HG03095 (cell line): ENCODE results near the gene TGFBR3L.
A peak's percentile ranks its signal among the peaks of the same experiment; 100 is the strongest.
"Not testable (repeated sequence)": the region's sequence is repeated elsewhere in the genome, so short reads cannot be mapped to it uniquely, and the experiment has no call there.

Source experiments
- ATAC-seq: cut with Tn5 transposase; IDR thresholded peaks from one replicate; pipeline ENCODE4 v1.9.1; 2021; ENCODE audit warnings: moderate library complexity; ENCODE audit not compliant: unreplicated experiment

The TGFBR3L gene

DNA sequence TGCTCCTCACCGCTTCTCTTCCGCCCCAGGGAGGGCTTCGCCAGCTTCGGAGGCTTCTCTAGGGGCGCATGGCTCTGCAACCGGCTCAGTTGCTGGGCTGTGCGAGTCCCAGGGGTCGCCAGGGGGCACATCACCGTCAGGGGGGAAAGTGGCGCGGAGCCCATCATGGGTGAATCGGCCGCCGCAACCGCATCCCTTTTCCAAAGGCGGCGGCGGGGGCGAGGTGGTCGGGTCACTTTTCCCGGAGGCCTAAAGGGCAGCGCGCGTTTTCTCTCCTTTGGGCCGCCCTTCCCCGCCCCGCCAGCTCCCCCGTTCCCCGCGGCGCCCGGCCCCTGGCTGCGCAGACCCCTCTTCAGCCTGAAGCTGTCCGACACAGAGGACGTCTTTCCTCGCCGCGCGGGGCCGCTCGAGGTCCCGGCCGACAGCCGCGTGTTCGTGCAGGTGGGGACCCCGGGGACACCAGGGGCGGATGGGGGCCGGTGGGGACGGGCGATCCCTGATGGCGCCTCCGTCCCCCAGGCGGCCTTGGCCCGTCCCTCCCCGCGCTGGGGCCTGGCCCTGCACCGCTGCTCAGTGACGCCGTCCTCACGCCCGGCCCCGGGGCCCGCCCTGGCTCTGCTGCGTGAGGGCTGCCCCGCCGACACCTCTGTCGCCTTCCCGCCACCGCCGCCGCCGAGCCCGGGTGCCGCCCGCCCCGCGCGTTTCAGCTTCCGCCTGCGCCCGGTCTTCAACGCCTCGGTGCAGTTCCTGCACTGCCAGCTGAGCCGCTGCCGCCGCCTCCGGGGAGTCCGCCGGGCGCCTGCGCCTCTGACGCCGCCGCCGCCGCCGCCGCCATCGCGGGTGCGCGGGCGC lies 1.7 kb downstream of the TGFBR3L start:
- no peak for ATAC-seq

DNA sequence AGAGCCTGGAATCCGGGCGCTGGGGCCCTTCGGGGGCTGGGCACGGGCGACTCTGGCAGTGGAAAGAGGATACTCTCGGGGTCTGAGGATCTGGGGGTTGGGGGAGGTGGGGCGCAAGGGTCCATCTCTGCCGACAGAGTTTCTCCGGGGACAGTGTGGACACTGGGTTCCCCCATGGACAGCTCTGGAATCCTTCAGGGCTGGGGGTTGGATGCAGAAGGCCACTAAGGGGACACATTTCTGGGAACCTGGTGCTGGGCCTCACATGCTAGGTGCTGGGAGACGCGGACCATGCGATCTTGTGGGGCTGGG lies 2.3 kb downstream of the TGFBR3L start:
- no peak for ATAC-seq

DNA sequence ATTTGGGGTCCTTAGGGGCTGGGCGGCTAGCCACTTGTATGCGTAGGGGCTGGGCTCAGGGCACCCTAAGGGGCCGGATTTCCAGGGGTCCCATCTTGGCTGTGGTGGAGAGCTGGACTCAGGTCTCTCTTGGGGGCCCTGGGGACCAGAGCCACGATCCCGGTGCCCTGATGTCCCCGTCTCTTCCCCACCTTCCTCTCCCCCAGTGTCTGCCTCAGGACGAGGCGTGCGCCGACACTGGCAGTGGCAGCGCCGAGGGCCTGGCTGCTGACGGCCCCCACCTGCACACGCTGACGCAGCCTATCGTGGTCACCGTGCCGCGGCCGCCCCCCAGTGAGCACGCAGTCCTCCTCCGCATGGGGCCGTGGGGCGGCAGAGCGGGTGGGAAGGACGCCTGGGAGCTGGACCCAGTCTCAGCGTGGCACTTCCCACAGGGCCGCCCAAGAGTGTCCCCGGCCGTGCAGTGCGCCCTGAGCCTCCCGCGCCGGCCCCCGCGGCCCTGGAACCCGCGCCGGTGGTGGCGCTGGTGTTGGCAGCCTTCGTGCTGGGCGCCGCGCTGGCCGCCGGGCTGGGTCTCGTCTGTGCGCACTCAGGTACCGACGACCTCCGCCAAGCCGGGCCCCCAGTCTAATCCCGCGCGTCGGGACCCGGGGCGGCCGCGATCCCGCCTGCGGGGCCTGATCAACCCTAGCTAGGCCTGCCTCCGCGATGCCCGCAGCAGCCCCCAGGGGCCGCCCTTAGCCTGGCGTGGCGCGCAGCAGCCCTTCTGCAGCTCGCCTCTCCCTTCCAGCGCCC lies 2.8 kb downstream of the TGFBR3L start:
- ATAC-seq, result no peak

DNA sequence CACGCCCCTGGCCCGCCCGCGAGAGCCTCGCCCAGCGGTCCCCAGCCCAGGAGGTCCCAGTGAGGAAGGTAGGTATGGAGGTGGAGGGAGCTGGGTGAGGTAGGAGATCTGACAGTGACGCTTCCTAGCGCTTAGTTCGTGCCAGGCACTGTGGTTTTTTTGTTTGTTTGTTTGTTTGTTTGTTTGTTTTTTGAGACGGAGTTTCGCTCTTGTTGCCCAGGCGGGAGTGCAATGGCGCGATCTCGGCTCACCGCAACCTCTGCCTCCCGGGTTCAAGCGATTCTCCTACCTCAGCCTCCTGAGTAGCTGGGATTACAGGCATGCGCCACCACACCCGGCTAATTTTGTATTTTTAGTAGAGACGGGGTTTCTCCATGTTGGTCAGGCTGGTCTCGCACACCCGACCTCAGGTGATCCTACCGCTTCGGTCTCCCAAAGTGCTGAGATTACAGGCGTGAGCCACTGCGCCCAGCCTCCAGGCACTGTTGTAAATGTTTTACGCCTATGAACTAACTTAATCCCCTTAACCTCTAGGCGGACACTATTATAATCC lies 3.5 kb downstream of the TGFBR3L start:
- not testable (repeated sequence) for ATAC-seq

DNA sequence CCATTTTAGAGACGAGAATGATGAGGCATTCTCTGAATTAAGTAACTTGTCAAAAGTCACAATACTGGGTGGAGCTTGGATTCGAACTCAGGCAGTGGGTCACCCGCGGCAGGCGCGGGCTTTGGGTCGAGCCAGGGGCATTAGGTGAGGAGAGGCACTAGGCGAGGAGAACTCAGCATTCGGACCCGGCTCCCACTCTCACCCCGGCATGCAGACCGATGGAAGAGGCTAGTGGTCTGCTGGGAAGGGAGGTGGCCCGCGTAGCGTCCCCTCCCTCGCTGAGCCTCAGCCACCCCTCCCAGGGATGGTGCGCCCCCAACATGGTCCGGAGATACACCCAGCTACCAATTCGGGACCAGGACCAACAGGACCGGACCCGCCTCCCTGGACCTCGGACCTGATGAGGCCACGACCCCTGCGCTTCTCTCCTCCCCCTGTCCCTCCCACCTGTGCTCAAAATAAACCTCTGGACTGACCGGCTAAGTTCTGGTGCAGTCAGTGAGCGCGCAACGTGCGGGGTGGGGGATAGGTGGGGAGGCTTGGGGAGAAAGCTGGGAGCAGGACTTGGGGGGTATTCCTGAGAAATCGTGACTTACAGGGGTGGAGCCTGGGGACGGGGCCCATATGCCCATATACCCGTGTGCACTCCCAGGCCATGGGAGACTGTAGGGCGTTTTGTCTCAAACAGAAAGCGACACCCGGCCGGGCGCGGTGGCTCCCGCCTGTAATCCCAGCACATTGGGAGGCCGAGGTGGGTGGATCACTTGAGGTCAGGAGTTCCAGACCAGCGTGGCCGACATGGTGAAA lies 4.2 kb downstream of the TGFBR3L start:
- ATAC-seq, result no peak

DNA sequence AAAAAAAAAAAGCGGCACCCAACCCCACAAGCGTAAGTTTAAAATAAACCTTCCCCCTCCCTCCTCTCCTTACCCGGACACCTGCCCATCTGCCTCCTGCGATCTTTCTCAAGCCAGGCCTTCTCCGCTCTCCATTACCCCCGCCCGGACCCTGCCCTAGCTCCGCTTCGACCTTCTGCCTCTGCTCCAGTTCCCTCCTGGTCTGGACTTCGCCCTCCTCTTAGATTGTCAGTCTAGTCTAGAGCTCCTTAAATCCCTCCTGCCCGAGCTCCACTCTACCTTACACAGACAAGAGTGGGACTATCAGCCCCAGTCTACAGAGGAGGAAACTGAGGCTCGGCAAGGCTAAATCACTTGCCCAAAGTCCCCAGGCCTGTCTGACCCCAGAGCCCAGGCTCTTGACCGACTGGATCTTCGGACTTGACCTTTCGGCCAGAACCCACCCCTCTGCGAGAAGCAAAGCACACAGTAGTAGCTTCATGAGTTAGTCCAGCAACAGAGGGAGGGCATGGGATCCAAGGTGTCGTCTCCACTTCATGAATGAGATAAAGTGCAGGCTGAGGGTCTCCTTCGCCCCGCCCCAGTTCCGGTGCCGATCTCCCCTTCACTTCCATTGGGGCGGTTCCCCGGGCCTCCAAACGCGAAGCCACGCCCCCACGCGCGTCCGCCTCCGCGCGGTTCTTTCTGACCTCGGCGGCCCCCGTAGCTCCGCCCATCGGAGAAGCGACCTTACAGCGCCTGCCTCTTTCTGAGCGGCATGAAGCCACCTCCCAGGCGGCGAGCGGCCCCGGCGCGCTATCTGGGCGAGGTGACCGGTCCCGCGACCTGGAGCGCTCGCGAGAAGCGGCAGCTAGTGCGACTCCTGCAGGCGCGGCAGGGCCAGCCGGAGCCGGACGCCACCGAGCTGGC lies 5.2 kb downstream of the TGFBR3L start, which contains the start of gene SNAPC2:
TSS of gene SNAPC2 (plus strand) at position 729 of the 909 bp plus-strand sequence. CDS start at position 758, 29 bp downstream.
- peak; percentile 32 for ATAC-seq

DNA sequence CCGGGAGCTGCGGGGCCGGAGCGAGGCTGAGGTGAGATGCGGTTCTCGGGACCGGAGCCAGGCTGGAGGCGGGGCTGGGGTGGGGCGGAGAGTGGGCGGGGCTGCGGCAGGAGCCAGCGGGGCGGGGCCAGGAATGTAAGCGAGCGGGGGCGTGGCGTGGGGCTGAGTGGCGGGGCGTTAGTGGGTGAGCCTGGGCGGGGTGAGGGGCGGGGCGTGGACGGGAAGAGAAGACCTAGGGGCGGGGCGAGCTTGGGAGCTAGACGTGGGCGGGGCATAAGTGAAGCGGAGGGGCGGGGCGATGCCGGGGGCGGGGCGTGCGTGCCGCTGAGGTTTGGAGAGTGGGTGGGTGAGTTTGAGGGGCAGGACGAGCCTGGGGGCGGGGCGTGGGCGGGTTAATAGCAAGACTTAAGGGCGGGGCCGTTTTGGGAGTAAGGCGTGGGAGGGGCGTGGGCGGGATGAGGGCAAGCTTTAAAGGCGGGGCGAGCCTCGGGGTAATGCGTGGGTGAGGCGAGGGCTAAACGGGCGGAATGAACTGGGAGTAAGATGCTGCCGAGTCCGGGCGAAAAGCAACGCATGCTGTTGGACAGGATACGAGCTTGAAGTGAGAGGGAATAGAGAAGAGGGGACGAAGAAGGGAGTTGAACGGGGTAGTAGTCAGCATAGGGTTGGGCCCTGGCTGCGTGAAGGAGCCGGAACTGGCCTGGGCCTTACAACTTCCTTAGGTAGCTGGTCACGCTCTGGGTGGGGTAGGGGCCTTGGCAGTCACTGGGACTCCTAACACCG lies 6.1 kb downstream of the TGFBR3L start:
- peak; percentile 30 for ATAC-seq

- no peak for ATAC-seq
These were observed 6.8 kb downstream of the TGFBR3L start for GRCh38 chr19:7921302-7921966.

DNA sequence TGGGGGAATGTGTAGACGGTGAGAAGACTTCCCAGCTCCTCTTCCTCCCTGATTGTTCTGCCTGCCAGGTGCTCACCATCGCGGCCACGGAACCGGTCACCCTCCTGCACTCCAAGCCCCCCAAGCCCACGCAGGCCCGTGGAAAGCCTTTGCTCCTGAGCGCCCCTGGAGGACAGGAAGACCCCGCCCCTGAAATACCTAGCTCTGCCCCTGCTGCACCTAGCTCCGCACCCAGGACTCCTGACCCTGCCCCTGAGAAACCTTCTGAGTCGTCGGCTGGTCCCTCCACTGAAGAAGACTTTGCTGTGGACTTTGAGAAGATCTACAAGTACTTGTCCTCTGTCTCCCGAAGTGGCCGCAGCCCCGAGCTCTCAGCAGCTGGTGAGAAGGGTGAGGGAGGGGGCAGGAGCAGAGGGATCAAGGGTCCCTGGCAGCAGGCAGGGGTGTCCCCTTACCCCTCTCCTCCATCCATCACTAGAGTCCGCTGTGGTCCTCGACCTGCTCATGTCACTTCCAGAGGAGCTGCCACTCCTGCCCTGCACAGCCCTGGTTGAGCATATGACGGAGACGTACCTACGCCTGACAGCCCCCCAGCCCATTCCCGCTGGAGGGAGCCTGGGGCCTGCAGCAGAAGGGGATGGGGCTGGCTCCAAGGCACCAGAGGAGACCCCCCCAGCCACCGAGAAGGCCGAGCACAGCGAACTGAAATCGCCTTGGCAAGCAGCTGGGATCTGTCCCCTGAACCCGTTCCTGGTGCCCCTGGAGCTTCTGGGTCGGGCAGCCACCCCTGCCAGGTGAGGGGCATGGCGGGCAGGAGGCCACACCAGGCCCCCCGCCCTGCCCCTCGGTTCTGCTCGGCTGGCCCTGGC lies 7.6 kb downstream of the TGFBR3L start:
- no peak for ATAC-seq

DNA sequence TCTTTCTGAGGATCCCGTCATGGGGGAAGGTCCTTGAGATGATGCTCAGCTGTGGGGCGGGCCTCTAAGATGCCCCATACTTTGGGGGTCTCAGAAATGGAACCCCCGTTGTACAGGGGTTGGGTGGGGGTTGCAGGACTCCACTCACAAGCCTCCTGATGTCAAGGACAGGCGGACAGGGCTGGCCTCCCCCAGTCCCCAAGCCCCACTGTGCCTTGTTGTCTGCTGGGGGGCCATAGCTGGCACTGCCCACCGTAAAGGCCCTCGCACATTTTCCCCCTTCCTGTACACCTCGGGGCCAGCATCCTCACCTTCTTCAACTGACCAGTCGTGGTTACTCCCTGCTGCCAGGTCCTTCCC lies 8.2 kb downstream of the TGFBR3L start:
- no peak for ATAC-seq

DNA sequence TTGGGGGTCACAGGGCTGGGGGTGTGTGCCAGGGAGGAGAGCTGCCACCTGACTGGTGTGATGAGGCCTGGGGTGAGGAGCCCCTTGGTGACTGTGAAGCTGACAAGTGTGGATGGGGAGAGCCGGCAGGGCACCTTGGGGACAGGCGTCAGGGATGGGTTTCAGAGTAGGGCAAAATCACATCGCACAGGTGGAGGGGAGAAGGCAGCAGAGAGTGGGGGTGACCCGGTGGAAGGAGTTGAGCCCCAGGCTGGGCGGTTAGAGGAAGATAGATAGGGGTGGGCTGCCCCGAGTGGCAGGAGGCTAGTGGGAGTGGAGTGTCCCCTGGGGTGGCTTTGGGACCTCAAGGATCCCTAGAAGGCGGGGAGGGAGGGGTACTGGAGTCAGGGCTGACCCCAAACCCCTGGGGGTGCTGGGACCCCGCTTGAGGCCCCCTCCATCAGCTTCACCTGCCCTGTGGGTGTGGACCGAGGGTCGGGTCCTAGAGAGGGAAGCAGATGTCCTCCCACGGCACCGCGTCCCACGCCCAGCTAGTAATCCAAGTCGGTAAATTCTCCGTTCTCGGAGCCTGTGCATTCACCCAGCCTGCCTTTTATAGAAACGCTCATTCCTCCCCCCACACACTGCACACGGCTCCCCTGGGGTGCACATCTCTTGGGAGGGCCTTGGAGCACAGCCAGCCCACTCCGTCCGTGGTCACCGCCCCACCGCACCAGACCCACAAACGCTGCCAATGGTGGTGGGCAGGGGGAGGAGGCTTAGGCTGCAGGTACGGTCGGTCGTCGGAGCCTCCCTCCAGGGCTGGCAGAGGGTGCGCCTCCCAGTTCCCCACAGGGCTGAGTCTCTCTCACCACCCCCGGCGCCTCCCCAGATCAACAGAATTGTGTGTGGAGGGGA lies 8.9 kb downstream of the TGFBR3L start:
- ATAC-seq, result no peak

GRCh38 chr19:7924241-7924640 lies 9.6 kb downstream of the TGFBR3L start:
- no peak for ATAC-seq

- no peak for ATAC-seq
These were observed 10.1 kb downstream of the TGFBR3L start for GRCh38 chr19:7924651-7925170.

DNA sequence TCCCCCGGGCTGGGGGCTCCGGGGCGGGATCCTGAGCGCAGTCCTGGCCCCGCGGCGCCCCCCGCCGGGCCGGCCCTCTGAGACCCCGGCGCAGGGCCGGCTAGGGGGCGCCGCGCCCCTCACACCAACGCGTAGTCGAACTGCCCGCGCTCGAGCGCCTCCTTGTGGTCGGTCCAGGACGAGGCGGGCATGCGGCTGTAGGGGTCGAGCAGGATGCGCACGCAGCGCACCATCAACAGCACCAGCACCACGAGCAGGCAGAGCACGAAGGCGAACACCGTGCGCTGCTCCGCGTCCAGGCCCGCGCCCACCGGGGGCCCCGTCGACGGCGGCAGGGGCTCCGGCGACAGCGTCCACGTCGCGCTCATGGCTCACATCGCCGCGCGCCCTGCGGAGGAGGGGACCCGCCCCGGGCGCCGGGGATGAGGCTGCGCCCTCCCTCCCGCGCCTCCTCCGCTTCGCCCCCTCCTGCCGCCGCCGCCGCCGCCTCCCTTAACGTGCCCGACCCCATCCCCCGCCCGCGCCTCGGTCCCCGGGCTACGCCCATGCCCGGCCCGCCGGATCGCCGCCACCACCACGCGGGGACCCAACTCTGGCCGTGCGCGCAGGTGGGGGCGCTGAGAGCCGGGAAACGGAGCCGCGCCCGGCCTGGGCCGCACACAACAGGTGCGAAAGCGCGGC lies 10.7 kb downstream of the TGFBR3L start:
- no peak for ATAC-seq

GRCh38 chr19:7926021-7926726 lies 11.5 kb downstream of the TGFBR3L start, which contains the start of gene CTXN1:
CTXN1 (minus strand) TSS chr19:7926135; CDS start chr19:7925538, 597 bp downstream.
- no peak for ATAC-seq
